CD4-positive, alpha-beta memory T cell (primary cell): ENCODE results near the gene SHISAL1. TPM values are rescaled to one million over a fixed set of nuclear protein-coding genes. Genes with fewer than 3 reads are reported as not detected.

ENCODE experiments used
- CTCF ChIA-PET: fragments of 350-600 bp; sonication (Branson Sonifier 250); formaldehyde crosslinking; loops from one replicate; lab custom pipeline; 2021; ENCODE audit warnings: inconsistent platforms; ENCODE audit not compliant: partially characterized antibody; lab: Charles Lee
- POLR2A ChIA-PET: fragments of 350-600 bp; sonication (Branson Sonifier 250); formaldehyde crosslinking; loops from one replicate; lab custom pipeline; 2021; ENCODE audit not compliant: partially characterized antibody; lab: Charles Lee
- DNase-seq, 5 donors: peaks; one replicate each; pipeline versions ENCODE4 v3.0.0 to v3.0.0-alpha.2; 2020 to 2022; ENCODE audit warnings: mixed read lengths in 1 of 5
- H3K27ac ChIP-seq: one replicate; pipeline ENCODE4 v1.7.0; 2013; ENCODE audit warnings: low read depth, low read length
- H3K27me3 ChIP-seq: 2 replicates; pipeline ENCODE4 v1.7.0; 2013; ENCODE audit warnings: mild to moderate bottlenecking, low read length, moderate library complexity; ENCODE audit not compliant: insufficient read depth
- H3K36me3 ChIP-seq: 2 replicates; pipeline ENCODE4 v1.7.0; 2013; ENCODE audit warnings: mild to moderate bottlenecking, low read length, moderate library complexity; ENCODE audit not compliant: insufficient read depth
- H3K4me1 ChIP-seq: 2 replicates; pipeline ENCODE4 v1.7.0; 2013; ENCODE audit warnings: mild to moderate bottlenecking, low read length, moderate library complexity; ENCODE audit not compliant: insufficient read depth
- H3K4me3 ChIP-seq, 2 donors: one replicate each; pipeline ENCODE4 v1.7.0; 2013; ENCODE audit warnings: low read length in 2 of 2, mild to moderate bottlenecking in 1 of 2
- H3K9me3 ChIP-seq, 2 donors: one replicate each; pipeline ENCODE4 v1.7.0; 2013; ENCODE audit warnings: low read length in 2 of 2, control low read depth in 1 of 2; ENCODE audit not compliant: control insufficient read depth in 1 of 2
- H3K27ac Mint-ChIP-seq, 7 donors: one replicate each; pipeline ENCODE4 v1.8.0; 2020 to 2021; ENCODE audit warnings: mixed read lengths in 7 of 7, mild to moderate bottlenecking in 6 of 7, inconsistent platforms in 3 of 7, moderate library complexity in 3 of 7
- H3K27me3 Mint-ChIP-seq, 2 donors: one replicate each; pipeline ENCODE4 v1.8.0; 2020 to 2021; ENCODE audit warnings: mixed read lengths in 2 of 2
- H3K36me3 Mint-ChIP-seq, 2 donors: one replicate each; pipeline ENCODE4 v1.8.0; 2020 to 2021; ENCODE audit warnings: mixed read lengths in 2 of 2, inconsistent platforms in 1 of 2, mild to moderate bottlenecking in 1 of 2
- H3K4me1 Mint-ChIP-seq, 4 donors: one replicate each; pipeline ENCODE4 v1.8.0; 2020 to 2021; ENCODE audit warnings: mixed read lengths in 4 of 4, mild to moderate bottlenecking in 1 of 4
- H3K4me3 Mint-ChIP-seq, 8 donors: one replicate each; pipeline ENCODE4 v1.8.0; 2020 to 2021; ENCODE audit warnings: mixed read lengths in 8 of 8, mild to moderate bottlenecking in 7 of 8, moderate library complexity in 6 of 8, inconsistent platforms in 3 of 8
- H3K9me3 Mint-ChIP-seq, 8 donors: one replicate each; pipeline ENCODE4 v1.8.0; 2020 to 2021; ENCODE audit warnings: mixed read lengths in 8 of 8, mild to moderate bottlenecking in 5 of 8, inconsistent platforms in 3 of 8, moderate library complexity in 1 of 8
- intact Hi-C: fragments of 100-400 bp; cut with micrococcal nuclease; formaldehyde crosslinking; loops from one replicate; pipeline ENCODE4 v1.15.1; 2023
- polyA plus RNA-seq, 2 donors: library from polyadenylated mRNA; unstranded; fragments of 300-500 nt; fragmentation: Illumina TruSeq; gene quantifications; one replicate each; pipeline ENCODE4 v1.2.3, GENCODE V29; 2021
- total RNA-seq, 2 experiments: library from RNA; stranded (reverse); gene quantifications; one replicate each; pipeline ENCODE4 v1.2.3, GENCODE V29; 2021

The SHISAL1 gene
- total and polyA plus RNA-seq, 4 experiments from 2014 or later, result not detected

DNA sequence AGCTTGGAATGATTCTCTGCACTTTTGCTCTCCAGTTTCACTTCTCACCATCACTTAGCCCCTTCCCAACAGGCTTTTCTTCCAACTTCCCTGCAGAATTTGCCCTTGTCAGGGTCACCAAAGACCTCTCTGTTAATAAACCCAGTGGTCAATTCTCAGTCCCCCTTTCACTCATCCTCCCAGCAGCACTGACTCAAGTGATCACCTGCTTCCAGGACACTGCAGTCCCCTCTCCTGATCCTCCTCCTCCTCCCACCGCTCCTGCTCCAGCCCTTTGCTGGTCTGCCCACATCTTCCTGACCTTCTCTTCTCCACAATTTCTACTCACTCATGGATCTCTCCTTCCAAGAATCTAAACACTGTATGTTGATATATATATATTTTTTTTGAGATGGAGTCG is 57.9 kb downstream of the SHISAL1 start:
- H3K36me3 ChIP-seq, result no peaks in the 10 kb centered on the region
- H3K9me3 Mint-ChIP-seq, result peaks cover 3 to 16% (median 9%) of the 10 kb centered on the region in 8 donors
- H3K4me3 ChIP-seq, result no peak overlapping the region
- H3K4me3 Mint-ChIP-seq, result no peak overlapping the region
- no peak overlapping the region for H3K27ac Mint-ChIP-seq
- no peak overlapping the region for H3K27ac ChIP-seq
- peaks cover 0 to 4% (median 0%) of the 10 kb centered on the region in 4 donors for H3K4me1 Mint-ChIP-seq
- DNase-seq, result no peak
- peaks cover 3 to 13% of the 10 kb centered on the region in 2 donors for H3K27me3 Mint-ChIP-seq
- no peaks in the 10 kb centered on the region for H3K4me1 ChIP-seq
- no peaks in the 10 kb centered on the region for H3K9me3 ChIP-seq
- H3K36me3 Mint-ChIP-seq, result no peaks in the 10 kb centered on the region
- intact Hi-C loops, result no loop called here
- CTCF ChIA-PET, result no interaction called here
- POLR2A ChIA-PET, result no interaction called here
- H3K27me3 ChIP-seq, result no peaks in the 10 kb centered on the region

DNA sequence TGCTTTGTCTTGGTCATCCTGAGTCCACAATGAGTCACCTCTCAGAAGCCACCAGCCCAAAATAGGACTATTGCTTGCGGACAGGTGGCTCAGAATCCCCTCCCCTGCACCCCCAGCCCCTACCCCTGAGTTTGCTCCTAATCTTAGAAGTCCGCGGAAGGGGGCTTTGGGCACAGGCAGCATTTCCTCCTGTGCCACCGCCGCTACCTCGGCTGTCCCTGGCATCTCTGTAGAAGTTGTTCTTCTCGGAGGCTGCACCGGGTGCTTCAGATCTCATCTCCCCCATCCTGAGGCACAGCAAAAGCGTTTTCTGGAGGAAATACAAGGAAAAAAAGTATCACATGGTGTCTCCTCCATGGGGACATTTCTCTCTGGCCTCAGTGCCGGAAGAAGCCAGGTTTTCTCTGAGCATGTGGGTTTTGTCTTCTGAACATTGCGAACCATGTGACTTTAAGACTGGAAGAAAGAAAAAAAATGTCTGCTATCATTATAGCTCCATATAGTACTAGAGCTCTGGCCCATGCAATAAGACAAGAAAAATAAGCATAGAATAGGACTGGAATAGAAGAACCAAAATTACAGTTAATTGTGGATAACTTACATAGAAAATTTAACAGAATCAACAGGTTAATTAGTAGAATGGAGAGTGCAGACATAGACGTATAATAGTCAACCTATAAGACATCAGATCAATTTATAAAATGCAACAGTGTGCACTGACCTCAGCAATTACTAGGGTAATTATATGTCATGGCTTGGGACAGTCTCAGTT is 63.2 kb downstream of the SHISAL1 start:
- ChIA-PET CTCF (no interaction called here), POLR2A (no interaction called here)
- no peaks in the 10 kb centered on the region for H3K27me3 ChIP-seq
- H3K4me3 Mint-ChIP-seq, result no peak overlapping the region
- no peaks in the 10 kb centered on the region for H3K4me1 ChIP-seq
- intact Hi-C loops, result no loop called here
- no peak overlapping the region for H3K4me3 ChIP-seq
- no peak overlapping the region for H3K27ac Mint-ChIP-seq
- DNase-seq, result no peak
- peaks cover 5 to 24% (median 17%) of the 10 kb centered on the region in 8 donors for H3K9me3 Mint-ChIP-seq
- H3K36me3 ChIP-seq, result no peaks in the 10 kb centered on the region
- H3K27me3 Mint-ChIP-seq, result peaks cover 13 to 15% of the 10 kb centered on the region in 2 donors
- no peak overlapping the region for H3K27ac ChIP-seq
- peaks cover 0 to 4% of the 10 kb centered on the region in 2 donors for H3K36me3 Mint-ChIP-seq
- peaks cover 0 to 3% of the 10 kb centered on the region in 2 donors for H3K9me3 ChIP-seq
- no peaks in the 10 kb centered on the region for H3K4me1 Mint-ChIP-seq

DNA sequence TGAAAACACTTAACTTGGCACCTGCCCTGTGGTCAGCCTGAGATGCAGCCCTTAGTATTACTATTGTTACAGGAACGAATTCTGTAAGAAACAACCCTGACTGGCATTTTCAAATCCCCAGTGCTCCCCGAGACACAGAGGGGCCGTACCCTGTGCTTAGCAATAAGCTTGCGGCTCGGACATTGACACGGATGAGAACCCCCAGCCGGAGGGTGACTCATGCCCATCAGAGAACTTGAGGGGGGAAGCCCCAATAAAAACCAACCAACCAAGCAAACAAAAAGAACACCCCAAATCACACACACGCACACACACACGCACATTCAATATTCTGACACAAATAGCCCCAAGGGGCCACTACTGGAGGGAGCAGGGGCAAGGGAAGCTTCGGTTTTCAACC is 63.8 kb downstream of the SHISAL1 start:
- CTCF ChIA-PET, result interaction anchor here (1.4 kb wide), 1 partner anchor 11 kb away, joined by 4 read pairs; no protein-coding TSS in a partner anchor
- peaks cover 5 to 24% (median 17%) of the 10 kb centered on the region in 8 donors for H3K9me3 Mint-ChIP-seq
- Histone ChIP-seq H3K9me3 (peaks cover 0 to 3% of the 10 kb centered on the region in 2 donors), H3K27ac (no peak overlapping the region), H3K4me3 (no peak overlapping the region), H3K36me3 (no peaks in the 10 kb centered on the region), H3K4me1 (no peaks in the 10 kb centered on the region), H3K27me3 (peaks cover 4% of the 10 kb centered on the region)
- no peak overlapping the region for H3K4me3 Mint-ChIP-seq
- H3K27ac Mint-ChIP-seq, result no peak overlapping the region
- H3K4me1 Mint-ChIP-seq, result no peaks in the 10 kb centered on the region
- peaks cover 0 to 4% of the 10 kb centered on the region in 2 donors for H3K36me3 Mint-ChIP-seq
- no peak for DNase-seq
- intact Hi-C loops, result no loop called here
- H3K27me3 Mint-ChIP-seq, result peaks cover 16 to 21% of the 10 kb centered on the region in 2 donors
- POLR2A ChIA-PET, result no interaction called here

GRCh38 chr22:44247923-44248892 is 64.5 kb downstream of the SHISAL1 start:
- intact Hi-C loops, result no loop called here
- H3K4me3 ChIP-seq, result no peak overlapping the region
- H3K27me3 Mint-ChIP-seq, result peaks cover 16 to 22% of the 10 kb centered on the region in 2 donors
- no peak overlapping the region for H3K27ac ChIP-seq
- H3K9me3 Mint-ChIP-seq, result peaks cover 5 to 24% (median 17%) of the 10 kb centered on the region in 8 donors
- no peak for DNase-seq
- POLR2A ChIA-PET, result no interaction called here
- peaks cover 6% of the 10 kb centered on the region for H3K27me3 ChIP-seq
- no peaks in the 10 kb centered on the region for H3K4me1 Mint-ChIP-seq
- H3K9me3 ChIP-seq, result peaks cover 0 to 3% of the 10 kb centered on the region in 2 donors
- H3K27ac Mint-ChIP-seq, result no peak overlapping the region
- H3K4me3 Mint-ChIP-seq, result no peak overlapping the region
- no peaks in the 10 kb centered on the region for H3K36me3 ChIP-seq
- H3K36me3 Mint-ChIP-seq, result peaks cover 0 to 4% of the 10 kb centered on the region in 2 donors
- CTCF ChIA-PET, result interaction anchor here (1.4 kb wide), 1 partner anchor 12 kb away, joined by 4 read pairs; no protein-coding TSS in a partner anchor
- H3K4me1 ChIP-seq, result no peaks in the 10 kb centered on the region

DNA sequence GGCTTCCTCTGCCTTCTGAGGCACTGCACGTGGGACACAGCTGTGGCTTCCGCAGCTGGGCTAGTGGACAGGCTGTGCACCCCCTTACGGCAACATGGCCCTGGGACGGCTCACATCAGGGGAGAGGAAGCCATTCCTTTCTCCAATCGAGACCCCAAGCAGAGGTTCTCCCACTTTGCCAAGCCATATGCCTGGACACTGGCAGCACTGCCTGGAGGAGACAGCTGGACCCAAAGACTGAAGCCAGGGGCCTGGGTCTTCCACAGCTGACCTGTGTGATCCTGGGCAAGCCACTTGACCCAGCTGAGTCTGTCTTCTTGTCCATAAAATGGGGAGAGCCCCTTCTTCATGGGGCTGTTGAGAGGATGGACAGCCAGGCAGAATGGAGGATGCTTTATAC is 65.4 kb downstream of the SHISAL1 start:
- DNase-seq, result no peak
- H3K4me3 ChIP-seq, result no peak overlapping the region
- Mint-ChIP-seq H3K9me3 (peaks cover 5 to 21% (median 17%) of the 10 kb centered on the region in 8 donors), H3K27me3 (peaks cover 17 to 23% of the 10 kb centered on the region in 2 donors), H3K27ac (no peak overlapping the region), H3K4me3 (no peak overlapping the region), H3K4me1 (no peaks in the 10 kb centered on the region), H3K36me3 (peaks cover 0 to 4% of the 10 kb centered on the region in 2 donors)
- H3K27ac ChIP-seq, result no peak overlapping the region
- peaks cover 0 to 3% of the 10 kb centered on the region in 2 donors for H3K9me3 ChIP-seq
- ChIA-PET POLR2A (no interaction called here), CTCF (no interaction called here)
- intact Hi-C loops, result no loop called here
- H3K27me3 ChIP-seq, result peaks cover 6% of the 10 kb centered on the region
- no peaks in the 10 kb centered on the region for H3K4me1 ChIP-seq
- H3K36me3 ChIP-seq, result no peaks in the 10 kb centered on the region

- Mint-ChIP-seq H3K27ac (no peak overlapping the region), H3K9me3 (peaks cover 5 to 21% (median 17%) of the 10 kb centered on the region in 8 donors), H3K36me3 (peaks cover 0 to 4% of the 10 kb centered on the region in 2 donors), H3K4me1 (no peaks in the 10 kb centered on the region), H3K4me3 (no peak overlapping the region), H3K27me3 (peaks cover 21 to 25% of the 10 kb centered on the region in 2 donors)
- CTCF ChIA-PET, result no interaction called here
- Histone ChIP-seq H3K4me3 (no peak overlapping the region), H3K27ac (no peak overlapping the region), H3K27me3 (peaks cover 6% of the 10 kb centered on the region), H3K9me3 (peaks cover 0 to 3% of the 10 kb centered on the region in 2 donors), H3K4me1 (no peaks in the 10 kb centered on the region), H3K36me3 (no peaks in the 10 kb centered on the region)
- POLR2A ChIA-PET, result no interaction called here
- no peak for DNase-seq
- intact Hi-C loops, result no loop called here
These were observed 66.0 kb downstream of the SHISAL1 start for GRCh38 chr22:44246615-44247326.
